GM06990 (cell line): ENCODE data around the gene PRKCE.
A peak's percentile ranks its signal among the peaks of the same experiment; 100 is the strongest.

Source experiments
- DNase-seq: peaks from one replicate; pipeline ENCODE4 v3.0.0-alpha.2; 2011; ENCODE audit not compliant: insufficient read length; ENCODE audit errors: extremely low read depth
- H3K27me3 ChIP-seq: replicated peaks from 2 replicates; pipeline ENCODE4 v1.6.0; 2011; ENCODE audit warnings: low read length; ENCODE audit not compliant: control insufficient read depth, insufficient read depth
- H3K36me3 ChIP-seq: 2 replicates; pipeline ENCODE4 v1.5.1; 2011; ENCODE audit warnings: low read length; ENCODE audit not compliant: control insufficient read depth, insufficient read depth
- H3K4me3 ChIP-seq: replicated peaks from 2 replicates; pipeline ENCODE4 v1.5.1; 2011; ENCODE audit warnings: low read depth, mild to moderate bottlenecking, control low read depth, low read length
- CTCF ChIP-seq: IDR thresholded peaks from 2 replicates; pipeline ENCODE4 v1.5.1; 2011; ENCODE audit warnings: low read length, control low read depth, mild to moderate bottlenecking, inconsistent platforms; ENCODE audit not compliant: insufficient read depth, poor library complexity, severe bottlenecking

PRKCE gene

GRCh38 chr2:45973426-45973825 is 322.0 kb downstream of the PRKCE start:
- no peak for DNase-seq
- no peak overlapping the region for H3K4me3 ChIP-seq
- H3K36me3 ChIP-seq, result no peaks in the 10 kb centered on the region
- H3K27me3 ChIP-seq, result no peaks in the 10 kb centered on the region
- TF ChIP-seq CTCF, result no peak

DNA sequence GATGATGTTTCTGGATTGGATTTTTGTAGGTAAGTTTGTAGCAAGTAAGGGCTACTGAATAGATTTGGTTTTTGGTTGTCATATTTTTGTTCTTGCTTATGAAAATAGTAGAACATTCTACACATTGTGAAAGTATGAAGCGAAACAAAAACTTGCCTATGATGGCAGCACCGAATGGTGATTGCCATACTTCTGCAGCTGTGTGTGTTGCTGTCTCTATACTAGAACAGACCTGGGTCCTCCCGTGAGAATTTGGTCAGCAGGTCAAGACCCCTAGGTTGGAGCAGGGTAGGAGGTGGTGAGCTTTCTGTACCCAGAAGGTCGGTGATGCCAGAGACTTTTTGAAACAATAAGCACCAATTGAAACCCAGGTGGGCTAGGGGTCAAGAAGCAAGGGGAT is 322.6 kb downstream of the PRKCE start:
- peak; percentile 40 for DNase-seq
- H3K4me3 ChIP-seq, result no peak overlapping the region
- no peaks in the 10 kb centered on the region for H3K27me3 ChIP-seq
- no peaks in the 10 kb centered on the region for H3K36me3 ChIP-seq
- TF ChIP-seq CTCF, result no peak

DNA sequence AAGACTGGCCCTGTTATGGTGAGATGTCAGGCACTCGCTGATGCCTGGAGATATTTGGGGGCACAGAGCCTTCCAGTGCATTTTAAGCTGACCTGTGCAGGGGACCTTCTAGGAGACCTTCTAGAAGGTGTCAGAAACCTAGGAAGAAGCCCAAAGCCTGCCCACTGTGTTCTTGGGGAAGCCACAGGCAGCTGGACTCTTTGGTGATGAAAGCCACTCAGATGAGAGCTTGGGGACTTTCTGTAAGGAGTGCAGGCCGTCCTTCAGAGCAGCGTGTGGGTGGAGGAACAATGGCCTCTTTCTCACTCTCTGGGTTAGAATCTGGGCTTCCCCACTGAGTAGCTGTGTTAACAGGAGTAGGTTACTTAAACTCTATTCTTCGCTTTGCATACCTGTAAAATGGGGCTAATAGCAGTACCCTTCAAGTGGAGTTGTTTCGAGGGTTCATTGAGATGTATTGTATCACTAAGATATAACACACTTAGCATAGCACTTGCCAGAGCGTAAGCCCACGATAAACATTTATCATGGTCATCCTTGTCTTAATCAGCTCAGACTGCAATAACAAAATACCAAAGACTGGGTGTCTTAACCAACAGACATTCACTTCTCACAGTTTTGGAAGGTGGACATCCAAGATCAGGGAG is 323.4 kb downstream of the PRKCE start:
- DNase-seq, result peak; percentile 29
- no peak for TF ChIP-seq CTCF
- H3K36me3 ChIP-seq, result no peaks in the 10 kb centered on the region
- no peak overlapping the region for H3K4me3 ChIP-seq
- no peaks in the 10 kb centered on the region for H3K27me3 ChIP-seq

- DNase-seq, result no peak
- Histone ChIP-seq H3K4me3 (no peak overlapping the region), H3K27me3 (no peaks in the 10 kb centered on the region), H3K36me3 (no peaks in the 10 kb centered on the region)
- TF ChIP-seq CTCF, result no peak
Observed at GRCh38 chr2:45975752-45976517, 324.5 kb downstream of the PRKCE start.

GRCh38 chr2:45978302-45978859 is 326.9 kb downstream of the PRKCE start:
- H3K27me3 ChIP-seq, result no peaks in the 10 kb centered on the region; the same call in 1 of the 2 replicates
- no peak for DNase-seq
- no peak for TF ChIP-seq CTCF
- no peaks in the 10 kb centered on the region for H3K36me3 ChIP-seq
- H3K4me3 ChIP-seq, result no peak overlapping the region
